GF-D8 (cell line): ENCODE measurements around the gene NHSL2.
A peak's percentile ranks its signal among the peaks of the same experiment; 100 is the strongest.

Experiments
- DNase-seq: peaks from one replicate; lab custom pipeline; 2025; lab: John Stamatoyannopoulos, UW

The NHSL2 gene

GRCh38 chrX:72110876-72111708 lies 200.4 kb downstream of the NHSL2 start:
- DNase-seq: no peak

- DNase-seq: no peak
Measured at GRCh38 chrX:72113461-72113860, 202.8 kb downstream of the NHSL2 start.

- no peak for DNase-seq
Measured at GRCh38 chrX:72114306-72114705, 203.7 kb downstream of the NHSL2 start.

GRCh38 chrX:72114807-72115206 lies 204.2 kb downstream of the NHSL2 start:
- DNase-seq: no peak

GRCh38 chrX:72115380-72115779 lies 204.7 kb downstream of the NHSL2 start:
- DNase-seq: no peak

- DNase-seq: no peak
Measured at GRCh38 chrX:72117636-72118210, 207.1 kb downstream of the NHSL2 start.

GRCh38 chrX:72120837-72121236 lies 210.2 kb downstream of the NHSL2 start:
- DNase-seq: no peak

GRCh38 chrX:72121383-72121782 lies 210.7 kb downstream of the NHSL2 start:
- peak; percentile 47 for DNase-seq

- DNase-seq: no peak
Measured at GRCh38 chrX:72122621-72123337, 212.1 kb downstream of the NHSL2 start.

GRCh38 chrX:72123471-72124185 lies 213.0 kb downstream of the NHSL2 start:
- no peak for DNase-seq

GRCh38 chrX:72124540-72125201 lies 214.0 kb downstream of the NHSL2 start:
- no peak for DNase-seq

GRCh38 chrX:72125331-72126047 lies 214.8 kb downstream of the NHSL2 start:
- no peak for DNase-seq

- DNase-seq: no peak
Measured at GRCh38 chrX:72126048-72126415, 215.4 kb downstream of the NHSL2 start.

GRCh38 chrX:72126539-72127140 lies 216.0 kb downstream of the NHSL2 start:
- peak; percentile 21 for DNase-seq

- DNase-seq: no peak
Measured at GRCh38 chrX:72127332-72127731, 216.7 kb downstream of the NHSL2 start.

GRCh38 chrX:72128183-72128834 lies 217.7 kb downstream of the NHSL2 start:
- no peak for DNase-seq

- DNase-seq: no peak
Measured at GRCh38 chrX:72128881-72129280, 218.2 kb downstream of the NHSL2 start.

- DNase-seq: no peak
Measured at GRCh38 chrX:72129661-72130060, 219.0 kb downstream of the NHSL2 start.

- DNase-seq: no peak
Measured at GRCh38 chrX:72130156-72130761, 219.6 kb downstream of the NHSL2 start.

- DNase-seq: no peak
Measured at GRCh38 chrX:72130762-72131250, 220.2 kb downstream of the NHSL2 start.
